Spleen (tissue), 11 donors: ENCODE data around the gene GET4. TPM values are rescaled to one million over a fixed set of nuclear protein-coding genes. Genes with fewer than 3 reads are reported as not detected.
A peak's percentile ranks its signal among the peaks of the same experiment; 100 is the strongest.

ENCODE experiments used
- DNase-seq: peaks from one replicate; pipeline ENCODE4 v3.0.0-alpha.2; 2020
- H3K27ac ChIP-seq, 8 donors: fragments of 200-600 bp; sonication (generic) in 7 of 8; 1 replicate in 4 of 8; 2 replicates in 4 of 8; pipeline versions ENCODE4 v1.5.0 to v1.8.0; 2016 to 2021; ENCODE audit warnings: inconsistent platforms in 4 of 8, mild to moderate bottlenecking in 4 of 8, moderate library complexity in 1 of 8
- H3K27me3 ChIP-seq, 7 donors: fragments of 200-600 bp; sonication (generic) in 6 of 7; replicated peaks in 1 of 7; 1 replicate in 4 of 7; 2 replicates in 3 of 7; pipeline versions ENCODE4 v1.5.0 to v1.8.0; 2016 to 2021; ENCODE audit warnings: inconsistent platforms in 3 of 7, mild to moderate bottlenecking in 1 of 7
- H3K36me3 ChIP-seq, 6 donors: fragments of 200-600 bp; sonication (generic) in 5 of 6; 1 replicate in 4 of 6; 2 replicates in 2 of 6; pipeline versions ENCODE4 v1.5.0 to v1.8.0; 2016 to 2021; ENCODE audit warnings: inconsistent platforms in 2 of 6
- H3K4me1 ChIP-seq, 6 donors: fragments of 200-600 bp; sonication (generic) in 5 of 6; 1 replicate in 3 of 6; 2 replicates in 3 of 6; pipeline versions ENCODE4 v1.5.0 to v1.8.0; 2016 to 2021; ENCODE audit warnings: inconsistent platforms in 3 of 6
- H3K4me3 ChIP-seq, 8 donors: fragments of 200-600 bp; sonication (generic) in 7 of 8; 1 replicate in 4 of 8; 2 replicates in 4 of 8; pipeline versions ENCODE4 v1.5.0 to v1.8.0; 2016 to 2021; ENCODE audit warnings: inconsistent platforms in 4 of 8, mild to moderate bottlenecking in 4 of 8, moderate library complexity in 2 of 8
- H3K9me3 ChIP-seq, 8 donors: fragments of 200-600 bp; sonication (generic) in 7 of 8; 1 replicate in 4 of 8; 2 replicates in 4 of 8; pipeline versions ENCODE4 v1.5.0 to v1.8.0; 2016 to 2021; ENCODE audit warnings: inconsistent platforms in 4 of 8
- CTCF ChIP-seq, 11 experiments: fragments of 200-600 bp in 7 of 11; fragments of 450-650 bp in 4 of 11; sonication (generic) in 4 of 11; IDR thresholded peaks in 8 of 11; conservative IDR thresholded peaks in 3 of 11; 1 replicate in 7 of 11; 2 replicates in 4 of 11; pipeline versions ENCODE4 v1.4.0 to v1.8.0; 2016 to 2021; ENCODE audit warnings: antibody characterized with exemption in 11 of 11, inconsistent platforms in 4 of 11, mild to moderate bottlenecking in 1 of 11
- POLR2A ChIP-seq, 3 donors: fragments of 450-650 bp; IDR thresholded peaks; one replicate each; pipeline ENCODE4 v1.5.1; 2017; ENCODE audit warnings: antibody characterized with exemption in 3 of 3, mild to moderate bottlenecking in 1 of 3
- POLR2AphosphoS5 ChIP-seq, 3 donors: sonication (generic); formaldehyde crosslinking; IDR thresholded peaks; one replicate each; pipeline ENCODE4 v1.5.1; 2017; ENCODE audit warnings: antibody characterized with exemption in 3 of 3
- WGBS, 5 donors: extraction: QIAGEN DNeasy Blood & Tissue Kit in 3 of 5; methylation state at CpG; one replicate each; pipeline versions ENCODE4 v1.1.5 to v1.1.7; 2013 to 2018; 5-methylcytosine and 5-hydroxymethylcytosine counted together
- intact Hi-C: fragments of 100-400 bp; cut with DNase I; formaldehyde crosslinking; loops from one replicate; pipeline ENCODE4 v1.15.0; 2023; ENCODE audit warnings: low total_unique reads
- polyA plus RNA-seq, 3 donors: library from polyadenylated mRNA; stranded (reverse); fragments of 200-250 nt; gene quantifications; one replicate each; pipeline ENCODE4 v1.2.1, GENCODE V29; 2013
- total RNA-seq, 7 donors: library from RNA; depleted of rRNA in 3 of 7; stranded (reverse); fragments of >200 nt in 3 of 7; fragmentation: NEBNext Ultra II Directional in 4 of 7; extraction: Animal tissue kit (Norgen Biotek cat#: 25700) in 4 of 7; gene quantifications; one replicate each; pipeline versions ENCODE4 v1.1.0 to v1.2.1, GENCODE V29; 2016 to 2021
- donor health status: healthy with polysubstance abuse.
- donor health status: DM: no; HTN: no; CAD: no; lungs with moderate emphysema.
- donor health status: DM: no; HTN: no; CAD: no.
- donor health status: Bipolar disorder and iron deficiency.
- donor health status: healthy.
- donor health status: DM: no; HTN: no; CAD: no.
- donor health status: DM: yes; HTN: yes; CAD: no.

GET4 gene
- total and polyA plus RNA-seq, 10 donors: 25.4 to 63.0 (median 36.1) TPM

- WGBS, 5 donors: 85 to 93% (median 86%) methylated on average over 16 of the region's 16 CpGs
- TF ChIP-seq POLR2A (IDR thresholded peaks at IDR 0.05): no peak
- no peak for TF ChIP-seq POLR2AphosphoS5 (IDR thresholded peaks at IDR 0.05)
- TF ChIP-seq CTCF (IDR thresholded peaks at IDR 0.05 in 8 of 11, conservative IDR thresholded peaks at IDR 0.05 in 3 of 11): no peak
- intact Hi-C loops: no loop called here
- H3K4me1 ChIP-seq: peaks cover 0 to 4% (median 0%) of the 10 kb centered on the region in 6 donors
- no peak overlapping the region for H3K4me3 ChIP-seq
- DNase-seq: peak; percentile 41
- H3K36me3 ChIP-seq: peaks cover 0 to 28% (median 0%) of the 10 kb centered on the region in 6 donors
- no peak overlapping the region for H3K27ac ChIP-seq
- H3K9me3 ChIP-seq: peaks cover 0 to 11% (median 0%) of the 10 kb centered on the region in 8 donors
- H3K27me3 ChIP-seq: peaks cover 0 to 6% (median 0%) of the 10 kb centered on the region in 7 donors
Observed at GRCh38 chr7:937856-938484, 61.6 kb downstream of the GET4 start.

- H3K4me3 ChIP-seq: no peak overlapping the region
- H3K36me3 ChIP-seq: peaks cover 0 to 28% (median 0%) of the 10 kb centered on the region in 6 donors
- TF ChIP-seq CTCF (IDR thresholded peaks at IDR 0.05 in 8 of 11, conservative IDR thresholded peaks at IDR 0.05 in 3 of 11): no peak
- peak in 1 of 3 donors; percentile 18 for TF ChIP-seq POLR2AphosphoS5 (IDR thresholded peaks at IDR 0.05)
- intact Hi-C loops: no loop called here
- H3K4me1 ChIP-seq: peaks cover 0 to 4% (median 0%) of the 10 kb centered on the region in 6 donors
- peaks cover 0 to 11% (median 0%) of the 10 kb centered on the region in 8 donors for H3K9me3 ChIP-seq
- 92 to 95% (median 94%) methylated on average over 12 to 27 of the region's 27 CpGs for WGBS, 5 donors
- H3K27ac ChIP-seq: no peak overlapping the region
- peaks cover 0 to 6% (median 0%) of the 10 kb centered on the region in 7 donors for H3K27me3 ChIP-seq
- DNase-seq: peak; percentile 66
Observed at GRCh38 chr7:938546-939185, 62.3 kb downstream of the GET4 start.

GRCh38 chr7:939843-940242, 63.5 kb downstream of the GET4 start:
- peak; percentile 2 for DNase-seq
- intact Hi-C loops: no loop called here
- peaks cover 0 to 3% (median 0%) of the 10 kb centered on the region in 7 donors for H3K27me3 ChIP-seq
- H3K27ac ChIP-seq: no peak overlapping the region
- no peak for TF ChIP-seq POLR2A (IDR thresholded peaks at IDR 0.05)
- TF ChIP-seq POLR2AphosphoS5 (IDR thresholded peaks at IDR 0.05): no peak
- TF ChIP-seq CTCF (IDR thresholded peaks at IDR 0.05 in 8 of 11, conservative IDR thresholded peaks at IDR 0.05 in 3 of 11): no peak
- no peak overlapping the region for H3K4me3 ChIP-seq
- H3K9me3 ChIP-seq: peaks cover 0 to 11% (median 0%) of the 10 kb centered on the region in 8 donors
- WGBS, 5 donors: 87 to 94% (median 88%) methylated on average over 4 of the region's 4 CpGs
- peaks cover 0 to 20% (median 0%) of the 10 kb centered on the region in 6 donors for H3K36me3 ChIP-seq
- peaks cover 0 to 4% (median 0%) of the 10 kb centered on the region in 6 donors for H3K4me1 ChIP-seq
